ENCODE data around the gene PODXL2. TPM values are rescaled to one million over a fixed set of nuclear protein-coding genes. Genes with fewer than 3 reads are reported as not detected.

The PODXL2 gene
- total and polyA plus RNA-seq, 2 of the 8 experiments (the other 6 are each of a cell fraction or from before 2014, with no cell fraction given) = 27.6 to 31.6 TPM

DNA sequence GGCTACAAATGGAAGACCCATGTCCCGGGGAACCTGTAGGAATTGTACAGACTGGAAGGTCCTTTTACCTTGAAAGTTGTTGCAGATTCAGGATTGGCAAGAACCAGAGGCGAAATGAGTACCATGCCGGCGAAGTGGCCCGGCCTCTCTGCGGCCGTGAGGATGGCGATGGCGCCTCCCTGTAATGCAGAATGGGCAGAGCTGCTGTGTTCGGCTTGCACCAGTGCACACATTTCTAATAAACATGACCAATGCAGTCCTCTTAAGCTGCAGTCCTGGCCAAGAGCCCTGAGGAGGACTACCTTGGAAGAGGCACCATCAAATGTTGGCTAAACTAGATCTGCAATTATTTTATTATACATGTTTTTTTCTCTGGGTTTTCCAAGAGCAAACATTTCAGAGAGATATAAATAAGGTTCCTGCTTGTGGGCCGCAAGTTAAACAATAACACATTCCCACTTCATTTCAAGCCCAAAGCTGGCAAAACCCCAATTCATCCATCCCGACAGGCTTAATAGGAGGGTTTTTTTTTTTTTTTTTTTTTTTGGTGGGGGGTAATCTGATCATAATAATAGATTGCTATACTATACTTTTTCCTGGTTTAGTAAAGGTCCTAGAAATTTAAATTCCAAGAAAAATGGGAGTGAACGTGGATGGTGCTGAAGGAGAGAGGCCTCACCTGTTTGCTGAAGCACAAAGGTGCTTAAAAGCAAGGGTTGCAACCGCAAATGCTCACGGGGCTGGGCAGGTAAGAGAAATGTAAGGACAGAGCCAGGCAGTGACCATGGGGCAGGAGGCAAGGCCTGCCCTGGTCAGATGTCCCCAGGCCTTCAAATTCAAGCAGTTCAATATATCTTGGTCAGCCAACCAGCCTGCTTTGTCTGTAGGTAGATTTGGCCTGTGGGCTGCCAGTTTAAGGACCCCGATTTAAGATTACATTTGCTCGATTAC, 92.3 kb downstream of the PODXL2 start:
- Histone ChIP-seq H3K9ac (replicated peaks in 1 of 4; ENCODE audit: extremely low read depth in 1 of 4, low read depth in 3 of 4, low read length in 3 of 4) (no peak overlapping the region), H3K4ac (replicated peaks; ENCODE audit: insufficient read length, low read depth, low read length) (no peak overlapping the region), H4K8ac (ENCODE audit: extremely low read depth, insufficient read depth, low read length) (no peak overlapping the region), H3K14ac (ENCODE audit: insufficient read length) (no peak overlapping the region), H3K79me2 (ENCODE audit: control insufficient read depth in 1 of 2, insufficient read depth in 2 of 2, low read length in 2 of 2) (no peaks in the 10 kb centered on the region), H4K5ac (ENCODE audit: insufficient read length, low read depth, low read length) (no peak overlapping the region), H2BK15ac (ENCODE audit: low read length) (no peak overlapping the region), H4K20me1 (replicated peaks in 1 of 2; ENCODE audit: control insufficient read depth in 1 of 2, insufficient read depth in 2 of 2, low read length in 2 of 2) (no peaks in the 10 kb centered on the region), H2BK20ac (ENCODE audit: low read length) (no peak overlapping the region), H3K4me1 (replicated peaks in 1 of 4; ENCODE audit: control insufficient read depth in 3 of 4, insufficient read depth in 4 of 4, low read length in 3 of 4) (peaks cover 0 to 14% (median 6%) of the 10 kb centered on the region in 4 experiments; a peak in 5 of 7 replicates), H3K23ac (ENCODE audit: insufficient read length) (no peak overlapping the region), H3K36me3 (ENCODE audit: control insufficient read depth in 2 of 4, insufficient read depth in 4 of 4, low read length in 3 of 4) (no peaks in the 10 kb centered on the region), H2AFZ (ENCODE audit: low read length) (no peak overlapping the region), H2BK12ac (ENCODE audit: low read depth, low read length) (no peak overlapping the region; the same call in 1 of the 2 replicates), H3K9me3 (ENCODE audit: insufficient read depth in 2 of 2, low read depth in 1 of 2, low read length in 1 of 2) (no peaks in the 10 kb centered on the region), H4K91ac (replicated peaks; ENCODE audit: insufficient read length, low read length) (no peak overlapping the region), H2AK5ac (ENCODE audit: low read depth, low read length) (0 out of 2 replicates have a peak overlapping the region, but pooled peaks have one; percentile 28), H3K4me3 (ENCODE audit: extremely low read depth in 1 of 4, insufficient read depth in 2 of 4, low read depth in 3 of 4, low read length in 4 of 4) (no peak overlapping the region), H3K23me2 (ENCODE audit: low read depth, low read length) (no peaks in the 10 kb centered on the region; the same call in 1 of the 2 replicates), H3K18ac (ENCODE audit: extremely low read depth, low read length) (no peak overlapping the region), H3K4me2 (ENCODE audit: insufficient read depth in 1 of 2, low read depth in 2 of 2, low read length in 2 of 2) (no peak overlapping the region), H2BK120ac (replicated peaks; ENCODE audit: low read depth, low read length) (no peak overlapping the region), H3K27me3 (replicated peaks in 1 of 4; ENCODE audit: control insufficient read depth in 3 of 4, extremely low read depth in 1 of 4, insufficient read depth in 3 of 4, low read length in 3 of 4) (no peaks in the 10 kb centered on the region), H3K79me1 (ENCODE audit: low read depth, low read length) (no peaks in the 10 kb centered on the region), H3K56ac (replicated peaks; ENCODE audit: insufficient read length, low read depth, low read length) (no peak overlapping the region), H2BK5ac (ENCODE audit: low read depth, low read length) (no peak overlapping the region), H3K27ac (ENCODE audit: low read depth, low read length) (no peak overlapping the region)
- ChIA-PET POLR2A (ENCODE audit: partially characterized antibody) (no interaction called here), CTCF (ENCODE audit: partially characterized antibody) (interaction anchor here (0.6 to 1.5 kb wide), 4 partner anchors 11 to 1333 kb away, joined by 3 read pairs; no protein-coding TSS in a partner anchor)
- TF ChIP-seq, protein P1, sequence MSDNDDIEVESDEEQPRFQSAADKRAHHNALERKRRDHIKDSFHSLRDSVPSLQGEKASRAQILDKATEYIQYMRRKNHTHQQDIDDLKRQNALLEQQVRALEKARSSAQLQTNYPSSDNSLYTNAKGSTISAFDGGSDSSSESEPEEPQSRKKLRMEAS (IDR thresholded peaks at IDR 0.05) = no peak
- TF ChIP-seq CEBPB (IDR thresholded peaks at IDR 0.05; ENCODE audit: low read depth, low read length) = no peak
- no peak for TF ChIP-seq NANOG (IDR thresholded peaks at IDR 0.05; ENCODE audit: insufficient read depth, low read depth, low read length, poor library complexity, severe bottlenecking)
- no peak for TF ChIP-seq RBBP5 (IDR thresholded peaks at IDR 0.05; ENCODE audit: borderline replicate concordance, low read depth, low read length)
- TF ChIP-seq YY1 (IDR thresholded peaks at IDR 0.05; ENCODE audit: low read depth, low read length) = no peak
- 93% methylated on average over 17 of the region's 17 CpGs; no CpG with 5 or more reads in 1 of the 2 experiments for WGBS, 2 experiments (ENCODE audit: extremely low coverage in 1 of 2, insufficient coverage in 1 of 2, insufficient read length in 1 of 2, insufficient replicate concordance in 2 of 2, low coverage in 1 of 2, low lambda C conversion rate in 2 of 2, missing lambda C conversion rate in 1 of 2)
- no peak for FAIRE-seq
- DNase-seq (ENCODE audit: low read depth in 1 of 2, low spot score in 2 of 2) = no peak

All from H1 (cell line).